HepG2 (cell line): ENCODE measurements around the gene PRMT5. TPM values are rescaled to one million over a fixed set of nuclear protein-coding genes. Genes with fewer than 3 reads are reported as not detected.

Experiments used
- CHCHD3 ChIP-seq: sonication (generic); formaldehyde crosslinking; IDR thresholded peaks from 2 replicates; pipeline ENCODE4 v1.8.0; 2022; ENCODE audit warnings: mild to moderate bottlenecking, missing genetic modification reagents, moderate library complexity
- ELK4 ChIP-seq: sonication (generic); formaldehyde crosslinking; IDR thresholded peaks from 2 replicates; pipeline ENCODE4 v1.9.0; 2021; ENCODE audit warnings: missing genetic modification reagents, borderline replicate concordance
- GMEB1 ChIP-seq: sonication (generic); formaldehyde crosslinking; IDR thresholded peaks from 2 replicates; pipeline ENCODE4 v1.5.1; 2020; ENCODE audit warnings: missing genetic modification reagents, mild to moderate bottlenecking, borderline replicate concordance
- HNRNPK ChIP-seq: fragments of 200-400 bp; formaldehyde crosslinking; IDR thresholded peaks from 2 replicates; pipeline ENCODE4 v1.6.1; 2018; ENCODE audit warnings: low read length, low read depth, moderate library complexity, mild to moderate bottlenecking; ENCODE audit not compliant: poor library complexity, severe bottlenecking
- ISL2 ChIP-seq: sonication (generic); formaldehyde crosslinking; IDR thresholded peaks from 2 replicates; pipeline ENCODE4 v1.5.0; 2020; ENCODE audit warnings: missing genetic modification reagents
- KAT7 ChIP-seq: IDR thresholded peaks from 2 replicates; pipeline ENCODE4 v1.6.1; 2018; ENCODE audit warnings: borderline replicate concordance, missing compliant biosample characterization
- RERE ChIP-seq: IDR thresholded peaks from 2 replicates; pipeline ENCODE4 v1.6.1; 2016; ENCODE audit warnings: low read depth, missing genetic modification reagents, missing compliant biosample characterization
- SMYD3 ChIP-seq: sonication (generic); formaldehyde crosslinking; IDR thresholded peaks from 2 replicates; pipeline ENCODE4 v1.8.1; 2023; ENCODE audit warnings: mild to moderate bottlenecking, missing genetic modification reagents
- THAP9 ChIP-seq: sonication (generic); formaldehyde crosslinking; IDR thresholded peaks from 2 replicates; pipeline ENCODE4; 2020; ENCODE audit warnings: missing genetic modification reagents, mild to moderate bottlenecking, borderline replicate concordance
- TRIM24 ChIP-seq: sonication (generic); formaldehyde crosslinking; IDR thresholded peaks from 2 replicates; pipeline ENCODE4 v1.8.0; 2022; ENCODE audit warnings: mild to moderate bottlenecking, missing genetic modification reagents
- ZNF101 ChIP-seq: sonication (generic); formaldehyde crosslinking; IDR thresholded peaks from 2 replicates; pipeline ENCODE4 v1.4.0; 2020; ENCODE audit warnings: mild to moderate bottlenecking, low read depth, missing genetic modification reagents, borderline replicate concordance
- ZNF121 ChIP-seq: sonication (generic); formaldehyde crosslinking; IDR thresholded peaks from 2 replicates; pipeline ENCODE4 v1.5.0; 2020; ENCODE audit warnings: mild to moderate bottlenecking, missing genetic modification reagents
- ZNF263 ChIP-seq: sonication (generic); formaldehyde crosslinking; IDR thresholded peaks from 2 replicates; pipeline ENCODE4 v1.4.0; 2020; ENCODE audit warnings: missing genetic modification reagents
- ZNF350 ChIP-seq: sonication (generic); formaldehyde crosslinking; IDR thresholded peaks from 2 replicates; pipeline ENCODE4 v1.4.0; 2020; ENCODE audit warnings: mild to moderate bottlenecking, low read depth, missing genetic modification reagents, borderline replicate concordance
- ZNF558 ChIP-seq: sonication (generic); formaldehyde crosslinking; IDR thresholded peaks from 2 replicates; pipeline ENCODE4 v1.9.0; 2022; ENCODE audit warnings: mild to moderate bottlenecking, missing genetic modification reagents, borderline replicate concordance
- ZNF713 ChIP-seq: sonication (generic); formaldehyde crosslinking; IDR thresholded peaks from 2 replicates; pipeline ENCODE4 v1.4.0; 2020; ENCODE audit warnings: mild to moderate bottlenecking, missing genetic modification reagents
- ZNF747 ChIP-seq: sonication (generic); formaldehyde crosslinking; IDR thresholded peaks from 2 replicates; pipeline ENCODE4 v1.8.1; 2023; ENCODE audit warnings: missing genetic modification reagents, mild to moderate bottlenecking, borderline replicate concordance
- ZNF749 ChIP-seq: sonication (generic); formaldehyde crosslinking; IDR thresholded peaks from 2 replicates; pipeline ENCODE4 v1.8.0; 2022; ENCODE audit warnings: mild to moderate bottlenecking, missing genetic modification reagents, moderate library complexity, borderline replicate concordance
- polyA plus RNA-seq, 8 experiments: library from polyadenylated mRNA; depleted of rRNA in 3 of 8; stranded (reverse) in 7 of 8; unstranded in 1 of 8; fragments of >200 nt; fragmentation: Illumina TruSeq in 4 of 8; extraction: Trizol in 4 of 8; gene quantifications; 2 replicates each; pipeline versions ENCODE4 v1.2.1 to v1.2.3, GENCODE V29; 2011 to 2016; ENCODE audit warnings: low read depth in 4 of 8, missing spikeins in 1 of 8, mixed read lengths in 1 of 8; ENCODE audit not compliant: insufficient read depth in 1 of 8
- total RNA-seq, 5 experiments: library from RNA; depleted of rRNA; stranded (reverse); fragments of >200 nt; fragmentation: Illumina TruSeq; extraction: Trizol; gene quantifications; 2 replicates each; pipeline ENCODE4 v1.2.3, GENCODE V29; 2016; ENCODE audit warnings: low read depth in 1 of 5

The PRMT5 gene
- total and polyA plus RNA-seq, 2 of the 13 experiments (the other 11 are each of a cell fraction or from before 2014, with no cell fraction given): 210 to 354 TPM

- TF ChIP-seq THAP9 (no peak), ELK4 (CRISPR knock-in tag) (no peak), ZNF558 (no peak), ZNF713 (CRISPR knock-in tag) (no peak), SMYD3 (CRISPR knock-in tag) (0 out of 2 replicates have a peak, but pooled peaks have one; percentile 44), ZNF747 (no peak), ZNF263 (no peak), TRIM24 (CRISPR knock-in tag) (no peak), RERE (CRISPR knock-in tag) (no peak), ZNF350 (CRISPR knock-in tag) (peak; percentile 45; the same call in 1 of the 2 replicates), ZNF121 (CRISPR knock-in tag) (peak; percentile 88), HNRNPK (no peak), GMEB1 (CRISPR knock-in tag) (no peak), KAT7 (peak; percentile 26; the same call in 1 of the 2 replicates), ZNF749 (no peak), CHCHD3 (CRISPR knock-in tag) (0 out of 2 replicates have a peak, but pooled peaks have one; percentile 44), ZNF101 (CRISPR knock-in tag) (no peak), ISL2 (CRISPR knock-in tag) (no peak)
Observed at GRCh38 chr14:22915886-22916521, 13.2 kb downstream of the PRMT5 start (continued).
